MCF 10A (cell line): ENCODE measurements around the gene PTPRQ. TPM values are rescaled to one million over a fixed set of nuclear protein-coding genes. Genes with fewer than 3 reads are reported as not detected.

Experiments used
- BruUV-seq: library from RNA; stranded (reverse); fragments of 400-500 nt; replicated peaks from 2 replicates; lab custom pipeline; 2021; lab: Mats Ljungman, UMichigan
- CTCF ChIA-PET: fragments of 300-600 bp; sonication (Branson Sonifier 250); formaldehyde crosslinking; extraction: SDS; loops from one replicate; lab custom pipeline; 2021; ENCODE audit warnings: antibody characterized with exemption, inconsistent platforms; lab: Yijun Ruan, JAX
- POLR2A ChIA-PET: fragments of 300-600, 350-650 bp; sonication (Branson Sonifier 250); formaldehyde crosslinking; extraction: SDS; loops from one replicate; lab custom pipeline; 2020; ENCODE audit warnings: antibody characterized with exemption, inconsistent platforms; lab: Yijun Ruan, JAX
- DNase-seq: peaks from one replicate; pipeline ENCODE4 v3.0.0-alpha.2; 2018; ENCODE audit not compliant: unreplicated experiment
- H3K27ac Mint-ChIP-seq: one replicate; pipeline ENCODE4 v1.8.0; 2022; ENCODE audit warnings: mild to moderate bottlenecking, low read depth, mixed read lengths; ENCODE audit not compliant: unreplicated experiment
- H3K27me3 Mint-ChIP-seq: one replicate; pipeline ENCODE4 v1.8.0; 2022; ENCODE audit warnings: mixed read lengths; ENCODE audit not compliant: insufficient read depth, unreplicated experiment
- H3K36me3 Mint-ChIP-seq: one replicate; pipeline ENCODE4 v1.8.0; 2022; ENCODE audit warnings: mild to moderate bottlenecking, moderate library complexity, mixed read lengths; ENCODE audit not compliant: insufficient read depth, unreplicated experiment
- H3K4me1 Mint-ChIP-seq: one replicate; pipeline ENCODE4 v1.8.0; 2022; ENCODE audit warnings: mixed read lengths; ENCODE audit not compliant: insufficient read depth, unreplicated experiment
- H3K4me3 Mint-ChIP-seq: one replicate; pipeline ENCODE4 v1.8.0; 2022; ENCODE audit warnings: mild to moderate bottlenecking, moderate library complexity, mixed read lengths; ENCODE audit not compliant: unreplicated experiment
- H3K9me3 Mint-ChIP-seq: one replicate; pipeline ENCODE4 v1.8.0; 2022; ENCODE audit warnings: mixed read lengths; ENCODE audit not compliant: unreplicated experiment
- intact Hi-C: fragments of 100-400 bp; cut with micrococcal nuclease; formaldehyde crosslinking; loops from 2 replicates; pipeline ENCODE4 v1.14.1; 2022
- total RNA-seq: library from RNA; stranded (reverse); gene quantifications from 2 replicates; pipeline ENCODE4 v1.2.3, GENCODE V29; 2022
- TF ChIP-seq, protein P1 (sequence below): fragments of 200-600 bp; IDR thresholded peaks from one replicate; pipeline ENCODE4 v1.8.0; 2022; ENCODE audit warnings: antibody characterized with exemption, mild to moderate bottlenecking; ENCODE audit not compliant: unreplicated experiment

Gene PTPRQ
- total RNA-seq, 1 experiment from 2014 or later: not detected

DNA sequence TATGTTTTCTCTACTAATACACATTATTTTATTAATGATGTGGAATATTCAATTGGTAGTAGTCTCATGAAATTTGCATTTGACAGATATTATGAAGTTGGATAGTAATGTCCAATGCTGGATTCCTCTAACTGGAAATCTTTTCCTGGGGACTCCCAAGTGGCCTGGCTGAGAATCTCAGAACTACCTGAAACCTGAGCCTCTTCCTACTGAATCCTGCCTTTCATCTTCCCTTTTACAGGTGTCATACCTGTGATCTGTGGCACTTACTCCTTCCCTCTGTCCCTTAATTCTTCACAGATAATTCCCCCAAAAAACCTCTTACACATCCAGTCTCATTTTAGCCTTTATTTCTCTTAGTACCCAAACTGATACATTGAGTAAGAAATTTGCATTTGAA is 173.7 kb downstream of the PTPRQ start:
- no peaks in the 10 kb centered on the region for H3K9me3 Mint-ChIP-seq
- H3K36me3 Mint-ChIP-seq: no peaks in the 10 kb centered on the region
- intact Hi-C loops: no loop called here
- no peak for DNase-seq
- H3K27me3 Mint-ChIP-seq: peaks cover 39% of the 10 kb centered on the region
- no TSS peak for BruUV-seq
- H3K27ac Mint-ChIP-seq: no peak overlapping the region
- TF ChIP-seq, protein P1, sequence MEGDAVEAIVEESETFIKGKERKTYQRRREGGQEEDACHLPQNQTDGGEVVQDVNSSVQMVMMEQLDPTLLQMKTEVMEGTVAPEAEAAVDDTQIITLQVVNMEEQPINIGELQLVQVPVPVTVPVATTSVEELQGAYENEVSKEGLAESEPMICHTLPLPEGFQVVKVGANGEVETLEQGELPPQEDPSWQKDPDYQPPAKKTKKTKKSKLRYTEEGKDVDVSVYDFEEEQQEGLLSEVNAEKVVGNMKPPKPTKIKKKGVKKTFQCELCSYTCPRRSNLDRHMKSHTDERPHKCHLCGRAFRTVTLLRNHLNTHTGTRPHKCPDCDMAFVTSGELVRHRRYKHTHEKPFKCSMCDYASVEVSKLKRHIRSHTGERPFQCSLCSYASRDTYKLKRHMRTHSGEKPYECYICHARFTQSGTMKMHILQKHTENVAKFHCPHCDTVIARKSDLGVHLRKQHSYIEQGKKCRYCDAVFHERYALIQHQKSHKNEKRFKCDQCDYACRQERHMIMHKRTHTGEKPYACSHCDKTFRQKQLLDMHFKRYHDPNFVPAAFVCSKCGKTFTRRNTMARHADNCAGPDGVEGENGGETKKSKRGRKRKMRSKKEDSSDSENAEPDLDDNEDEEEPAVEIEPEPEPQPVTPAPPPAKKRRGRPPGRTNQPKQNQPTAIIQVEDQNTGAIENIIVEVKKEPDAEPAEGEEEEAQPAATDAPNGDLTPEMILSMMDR: no peak
- CTCF ChIA-PET: interaction anchor here (0.6 kb wide), 1 partner anchor 346 kb away, joined by 3 read pairs; no protein-coding TSS in a partner anchor
- no peaks in the 10 kb centered on the region for H3K4me1 Mint-ChIP-seq
- H3K4me3 Mint-ChIP-seq: no peak overlapping the region
- POLR2A ChIA-PET: no interaction called here

DNA sequence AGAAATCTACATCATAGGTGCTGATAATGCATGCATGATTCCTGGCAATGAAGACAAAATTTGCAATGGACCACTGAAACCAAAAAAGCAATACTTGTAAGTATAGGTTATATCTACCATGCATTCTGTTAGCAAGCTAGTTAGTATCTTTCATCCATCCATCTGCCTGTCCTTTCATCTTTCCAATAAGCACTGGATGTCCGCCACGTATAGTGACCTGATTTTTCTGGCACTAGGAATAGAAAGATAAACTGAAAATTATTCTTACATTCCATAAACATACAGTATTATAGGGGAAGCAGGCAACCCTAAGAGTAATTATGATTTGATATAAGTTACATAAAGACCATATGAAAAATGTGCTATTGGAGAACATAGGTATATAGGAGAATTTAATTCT is 176.2 kb downstream of the PTPRQ start:
- intact Hi-C loops: no loop called here
- ChIA-PET POLR2A (no interaction called here), CTCF (interaction anchor here (1.0 kb wide), 2 partner anchors 16 to 148 kb away, joined by 3 read pairs; no protein-coding TSS in a partner anchor)
- TF ChIP-seq, protein P1: no peak
- no TSS peak for BruUV-seq
- Mint-ChIP-seq H3K4me3 (no peak overlapping the region), H3K36me3 (no peaks in the 10 kb centered on the region), H3K9me3 (no peaks in the 10 kb centered on the region), H3K27me3 (peaks cover 25% of the 10 kb centered on the region), H3K27ac (no peak overlapping the region), H3K4me1 (no peaks in the 10 kb centered on the region)
- no peak for DNase-seq

DNA sequence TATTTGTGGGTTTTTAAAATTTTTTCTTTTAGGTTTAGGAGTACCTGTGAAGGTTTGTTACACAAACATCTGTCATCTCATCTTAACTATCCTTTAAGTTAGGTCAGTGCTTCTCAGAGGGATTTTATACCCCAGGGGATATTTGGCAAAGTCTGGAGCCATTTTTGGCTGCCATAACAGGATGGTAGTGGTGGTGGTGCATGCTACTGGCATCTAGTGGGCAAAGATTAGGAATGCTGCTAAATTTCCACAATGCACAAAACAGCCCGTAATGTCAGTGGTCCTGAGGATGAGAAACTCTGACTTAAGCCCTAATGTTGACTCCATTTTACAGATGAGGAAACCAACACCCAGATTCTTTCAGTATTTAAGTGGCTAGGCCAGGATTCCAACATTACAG is 178.2 kb downstream of the PTPRQ start:
- ChIA-PET CTCF (no interaction called here), POLR2A (no interaction called here)
- BruUV-seq: no TSS peak

DNA sequence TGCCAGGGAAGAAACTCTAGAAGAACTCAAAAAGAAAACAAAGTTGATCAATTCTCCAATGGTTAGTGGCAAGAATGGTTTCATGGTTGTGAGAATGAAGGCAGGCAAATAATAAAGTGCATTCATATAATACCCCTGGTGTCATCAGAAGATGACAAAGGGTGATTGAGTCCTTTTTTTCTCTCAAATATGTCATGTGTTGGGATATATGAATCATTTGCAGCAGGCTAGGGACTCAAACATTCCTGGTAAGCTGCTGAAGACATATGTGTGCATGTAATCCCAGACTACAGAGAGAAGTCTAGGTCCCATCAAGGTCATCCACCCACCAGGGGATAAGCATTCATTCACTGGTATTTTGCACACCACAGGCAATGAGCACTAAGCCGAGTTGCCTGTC is 181.0 kb downstream of the PTPRQ start:
- intact Hi-C loops: no loop called here
- no TSS peak for BruUV-seq
- no peak for DNase-seq
- H3K36me3 Mint-ChIP-seq: no peaks in the 10 kb centered on the region
- ChIA-PET CTCF (no interaction called here), POLR2A (no interaction called here)
- H3K4me1 Mint-ChIP-seq: no peaks in the 10 kb centered on the region
- H3K4me3 Mint-ChIP-seq: no peak overlapping the region
- no peaks in the 10 kb centered on the region for H3K27me3 Mint-ChIP-seq
- no peak overlapping the region for H3K27ac Mint-ChIP-seq
- TF ChIP-seq, protein P1: no peak
- no peaks in the 10 kb centered on the region for H3K9me3 Mint-ChIP-seq

More for the DNA sequence above, 178.2 kb downstream of the PTPRQ start:
- Mint-ChIP-seq H3K9me3 (no peaks in the 10 kb centered on the region), H3K4me3 (no peak overlapping the region), H3K36me3 (no peaks in the 10 kb centered on the region), H3K27ac (no peak overlapping the region), H3K4me1 (no peaks in the 10 kb centered on the region), H3K27me3 (peaks cover 17% of the 10 kb centered on the region)
- intact Hi-C loops: no loop called here
- DNase-seq: peak; percentile 21
- TF ChIP-seq, protein P1: peak; percentile 14
